UCSD-AML1 (cell line): ENCODE measurements around the gene ABCA2.
"Not testable (repeated sequence)": the region's sequence is repeated elsewhere in the genome, so short reads cannot be mapped to it uniquely, and the experiment has no call there.

Experiments used
- DNase-seq: peaks from one replicate; lab custom pipeline; 2025; ENCODE audit not compliant: unreplicated experiment; lab: John Stamatoyannopoulos, UW

ABCA2 gene

GRCh38 chr9:137063311-137064026 lies 35.4 kb upstream of the ABCA2 start:
- DNase-seq = no peak

GRCh38 chr9:137062798-137063197 lies 34.8 kb upstream of the ABCA2 start:
- DNase-seq = not testable (repeated sequence)

GRCh38 chr9:137062384-137062783 lies 34.3 kb upstream of the ABCA2 start:
- no peak for DNase-seq

GRCh38 chr9:137058521-137059234 lies 30.6 kb upstream of the ABCA2 start:
- no peak for DNase-seq

GRCh38 chr9:137057545-137057944 lies 29.5 kb upstream of the ABCA2 start:
- DNase-seq = no peak

GRCh38 chr9:137056739-137057415 lies 28.8 kb upstream of the ABCA2 start:
- no peak for DNase-seq

- DNase-seq = no peak
Observed at GRCh38 chr9:137055385-137056364, 27.6 kb upstream of the ABCA2 start.

- DNase-seq = no peak
Observed at GRCh38 chr9:137054932-137055384, 26.9 kb upstream of the ABCA2 start.

GRCh38 chr9:137053944-137054931 lies 26.2 kb upstream of the ABCA2 start, which contains the start of gene ENTPD2:
ENTPD2 (minus strand) TSS chr9:137054061; CDS start chr9:137053997, 64 bp downstream.
- DNase-seq = no peak

GRCh38 chr9:137052998-137053943 lies 25.2 kb upstream of the ABCA2 start:
- DNase-seq = no peak

- DNase-seq = no peak
Observed at GRCh38 chr9:137052293-137052692, 24.3 kb upstream of the ABCA2 start.

- DNase-seq = no peak
Observed at GRCh38 chr9:137051145-137051724, 23.2 kb upstream of the ABCA2 start.

GRCh38 chr9:137050570-137050969 lies 22.5 kb upstream of the ABCA2 start:
- DNase-seq = no peak

GRCh38 chr9:137049544-137050449 lies 21.8 kb upstream of the ABCA2 start:
- peak; percentile 69 for DNase-seq

- DNase-seq = no peak
Observed at GRCh38 chr9:137048655-137049543, 20.9 kb upstream of the ABCA2 start.
